ENCODE measurements around the gene TMEM45A. TPM values are rescaled to one million over a fixed set of nuclear protein-coding genes. Genes with fewer than 3 reads are reported as not detected.

The TMEM45A gene
- total RNA-seq, 1 donor from 2014 or later, result 0.22 TPM

GRCh38 chr3:100609963-100610362, 117.5 kb downstream of the TMEM45A start:
- intact Hi-C loops (cut with micrococcal nuclease), result no loop called here

- intact Hi-C loops (cut with micrococcal nuclease), result no loop called here
These were observed 118.8 kb downstream of the TMEM45A start for GRCh38 chr3:100611221-100611620.

GRCh38 chr3:100613721-100614390, 121.4 kb downstream of the TMEM45A start:
- intact Hi-C loops (cut with micrococcal nuclease), result no loop called here

- intact Hi-C loops (cut with micrococcal nuclease), result no loop called here
These were observed 122.5 kb downstream of the TMEM45A start for GRCh38 chr3:100614941-100615340.

GRCh38 chr3:100615684-100616083, 123.3 kb downstream of the TMEM45A start:
- intact Hi-C loops (cut with micrococcal nuclease), result no loop called here

GRCh38 chr3:100621251-100621650, 128.8 kb downstream of the TMEM45A start:
- intact Hi-C loops (cut with micrococcal nuclease), result loop anchor here (2.0 kb wide), 1 partner anchor 14 kb away; no protein-coding TSS in a partner anchor

Other genes with a start within 250 kb of the TMEM45A start
- 32.3 and 34.1 TPM in 2 replicates for gene TBC1D23, start 231.6 kb upstream of the TMEM45A start, total RNA-seq
- gene NIT2, start 157.9 kb upstream of the TMEM45A start, total RNA-seq, result 42.5 and 45.5 TPM in 2 replicates
- 45.3 and 45.8 TPM in 2 replicates for gene TOMM70, start 91.5 kb upstream of the TMEM45A start, total RNA-seq
- 0.76 and 1.5 TPM in 2 replicates for gene LNP1, start 91.1 kb upstream of the TMEM45A start, total RNA-seq
- not detected in 2 replicates for gene ADGRG7, start 117.0 kb downstream of the TMEM45A start, total RNA-seq
- gene TFG, start 216.9 kb downstream of the TMEM45A start, total RNA-seq, result 71.6 and 71.9 TPM in 2 replicates

Measured in T-helper 1 cell treated with Interleukin-12 subunit alpha and Interleukin-12 subunit beta and Interleukin-4 antibody, amounts not matched to agents 30 ng/mL and 1 ng/mL, for 36 hours (primary cell).